ENCODE measurements around the gene SH3PXD2A.

Gene SH3PXD2A

DNA sequence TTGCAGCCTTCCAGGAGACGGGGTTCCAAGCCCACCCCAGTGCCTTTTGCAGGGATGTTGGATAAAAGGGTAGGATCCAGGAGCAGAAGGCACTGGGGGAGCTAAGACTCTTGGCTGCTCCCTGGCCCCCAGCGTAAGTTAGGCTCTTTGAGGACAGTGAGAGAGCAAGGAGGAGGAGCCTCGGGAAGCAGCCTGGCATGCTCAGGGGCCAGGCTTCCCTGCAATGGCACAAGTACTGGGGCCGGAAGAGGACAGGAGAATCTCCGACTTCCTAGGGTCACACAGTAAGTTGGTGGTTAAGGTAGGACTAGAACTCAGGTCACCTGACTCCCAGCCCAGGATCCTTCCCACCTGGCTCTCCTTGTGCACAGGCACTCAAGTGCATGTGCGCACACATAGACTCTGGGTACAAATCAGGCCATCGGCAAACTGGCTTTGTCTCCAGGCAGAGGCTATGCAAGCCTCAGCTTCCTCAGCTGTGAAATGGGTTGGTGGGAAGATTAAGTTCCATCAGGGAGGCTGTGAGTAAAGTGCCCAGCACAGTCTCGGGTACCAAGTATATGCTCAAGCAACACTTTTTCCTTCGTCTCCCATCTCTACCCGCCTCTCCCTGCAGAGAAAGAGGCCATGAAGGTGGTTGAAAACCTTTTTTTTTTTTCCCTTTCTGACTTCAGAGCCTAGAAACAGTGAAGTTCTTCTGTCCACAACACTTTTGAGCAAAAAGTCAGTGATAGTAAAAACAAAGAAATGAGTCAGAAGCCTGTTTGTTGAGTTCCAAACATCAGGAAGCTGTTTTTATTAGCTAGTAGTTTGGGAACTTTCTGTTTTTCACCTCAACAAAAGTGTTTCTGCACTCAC lies 282.8 kb downstream of the SH3PXD2A start:
- DNase-seq (ENCODE audit: low read depth in 3 of 3, low spot score in 1 of 3) = no peak

DNA sequence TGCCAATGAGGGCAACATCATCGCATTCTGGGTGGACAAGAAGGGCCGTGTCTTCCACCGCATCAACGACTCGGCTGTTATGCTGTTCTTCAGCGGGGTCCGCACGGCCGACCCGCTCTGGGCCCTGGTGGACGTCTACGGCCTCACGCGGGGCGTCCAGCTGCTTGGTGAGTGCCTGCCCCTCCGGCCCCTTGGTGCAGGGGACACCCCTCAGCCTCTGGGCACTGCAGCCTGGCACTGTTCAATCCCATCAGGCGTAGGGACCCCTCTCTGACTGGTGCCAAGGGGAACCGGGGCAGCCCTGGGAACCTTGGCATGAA lies 283.8 kb downstream of the SH3PXD2A start:
- DNase-seq (ENCODE audit: low read depth in 3 of 3, low spot score in 1 of 3) = no peak

DNA sequence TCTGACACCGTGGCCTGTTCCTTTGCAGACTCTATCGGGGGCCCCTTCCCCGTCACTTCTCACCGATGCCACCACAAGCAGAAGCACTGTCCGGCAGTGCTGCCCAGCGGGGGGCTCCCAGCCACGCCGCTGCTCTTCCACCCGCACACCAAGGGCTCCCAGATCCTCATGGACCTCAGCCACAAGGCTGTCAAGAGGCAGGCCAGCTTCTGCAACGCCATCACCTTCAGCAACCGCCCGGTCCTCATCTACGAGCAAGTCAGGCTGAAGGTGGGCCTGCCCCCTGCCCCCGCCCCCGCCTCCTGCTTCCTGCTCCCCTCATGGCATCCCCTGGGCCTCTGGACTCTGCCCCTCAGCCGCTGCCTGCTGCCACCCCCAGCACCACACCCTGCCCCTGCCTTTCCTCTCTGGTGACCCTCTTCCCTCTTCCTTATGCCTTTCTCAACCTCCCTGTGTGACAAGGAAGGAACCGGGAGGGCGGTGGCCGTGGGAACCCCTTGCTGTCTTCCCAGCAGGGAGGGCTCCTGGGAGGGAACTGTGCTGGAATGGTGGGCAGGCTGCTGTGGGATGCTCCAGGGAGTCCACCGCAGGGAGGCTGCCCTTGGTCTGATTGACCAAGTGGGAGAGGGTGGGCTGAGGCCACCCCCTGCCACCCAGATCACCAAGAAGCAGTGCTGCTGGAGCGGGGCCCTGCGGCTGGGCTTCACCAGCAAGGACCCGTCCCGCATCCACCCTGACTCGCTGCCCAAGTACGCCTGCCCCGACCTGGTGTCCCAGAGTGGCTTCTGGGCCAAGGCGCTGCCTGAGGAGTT lies 284.3 kb downstream of the SH3PXD2A start:
- no peak for DNase-seq (ENCODE audit: low read depth in 3 of 3, low spot score in 1 of 3)

DNA sequence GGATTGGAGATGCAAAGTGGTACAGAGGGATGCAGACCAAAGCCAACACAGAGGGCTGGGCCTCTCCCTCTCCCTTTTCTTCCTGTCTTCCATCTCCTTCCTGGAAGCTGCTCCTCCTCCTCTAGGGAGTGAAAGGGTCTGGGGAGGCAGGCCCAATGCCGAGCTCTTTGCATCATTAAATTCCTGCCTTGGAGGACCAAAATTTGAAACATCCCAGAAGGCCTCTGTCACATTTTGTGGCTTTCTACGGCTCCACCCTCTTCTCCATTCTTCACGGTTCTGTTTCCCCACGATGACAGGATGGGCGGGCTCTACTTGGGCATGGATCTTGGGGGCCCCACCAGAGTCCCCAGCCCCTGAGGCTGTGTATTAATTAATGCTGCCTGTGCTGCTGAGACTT lies 285.5 kb downstream of the SH3PXD2A start:
- no peak for DNase-seq (ENCODE audit: low read depth in 3 of 3, low spot score in 1 of 3)

DNA sequence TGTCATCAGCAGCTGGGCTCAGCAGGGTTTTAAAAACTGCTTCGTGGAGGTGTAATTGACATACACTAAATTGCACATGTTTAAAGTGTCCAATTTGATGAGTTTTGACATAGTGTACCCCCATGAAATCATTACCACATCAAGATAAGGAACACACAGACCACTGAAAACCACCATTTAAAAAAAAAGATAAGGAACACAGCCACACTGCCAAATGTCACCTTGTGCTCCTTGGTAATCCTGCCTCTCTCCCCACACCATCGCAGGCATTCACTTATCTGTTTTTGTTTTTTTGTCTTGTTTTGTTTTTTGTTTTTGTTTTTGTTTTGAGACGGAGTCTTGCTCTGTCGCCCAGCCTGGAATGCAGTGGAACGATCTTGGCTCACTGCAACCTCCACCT lies 286.9 kb downstream of the SH3PXD2A start:
- no peak for DNase-seq (ENCODE audit: low read depth in 3 of 3, low spot score in 1 of 3)

DNA sequence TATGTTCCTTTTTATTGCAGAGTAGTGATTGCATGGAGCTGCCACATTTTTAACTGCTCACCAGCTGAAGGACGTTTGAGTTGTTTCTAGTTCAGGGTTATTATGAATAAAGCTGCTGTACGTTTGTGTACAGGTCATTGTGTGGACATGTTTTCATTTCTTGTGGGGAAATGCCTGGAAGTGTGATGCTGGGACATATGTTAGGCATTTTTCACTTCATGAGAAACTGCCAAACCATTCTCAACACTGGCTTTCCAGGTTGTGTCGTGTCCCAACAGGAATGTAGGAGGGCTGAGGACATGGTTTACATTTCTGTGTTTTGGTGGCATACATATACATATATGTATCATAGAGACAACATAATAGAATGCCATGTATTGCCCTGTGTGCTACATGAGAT lies 288.8 kb downstream of the SH3PXD2A start:
- no peak for DNase-seq (ENCODE audit: low read depth in 3 of 3, low spot score in 1 of 3)

DNA sequence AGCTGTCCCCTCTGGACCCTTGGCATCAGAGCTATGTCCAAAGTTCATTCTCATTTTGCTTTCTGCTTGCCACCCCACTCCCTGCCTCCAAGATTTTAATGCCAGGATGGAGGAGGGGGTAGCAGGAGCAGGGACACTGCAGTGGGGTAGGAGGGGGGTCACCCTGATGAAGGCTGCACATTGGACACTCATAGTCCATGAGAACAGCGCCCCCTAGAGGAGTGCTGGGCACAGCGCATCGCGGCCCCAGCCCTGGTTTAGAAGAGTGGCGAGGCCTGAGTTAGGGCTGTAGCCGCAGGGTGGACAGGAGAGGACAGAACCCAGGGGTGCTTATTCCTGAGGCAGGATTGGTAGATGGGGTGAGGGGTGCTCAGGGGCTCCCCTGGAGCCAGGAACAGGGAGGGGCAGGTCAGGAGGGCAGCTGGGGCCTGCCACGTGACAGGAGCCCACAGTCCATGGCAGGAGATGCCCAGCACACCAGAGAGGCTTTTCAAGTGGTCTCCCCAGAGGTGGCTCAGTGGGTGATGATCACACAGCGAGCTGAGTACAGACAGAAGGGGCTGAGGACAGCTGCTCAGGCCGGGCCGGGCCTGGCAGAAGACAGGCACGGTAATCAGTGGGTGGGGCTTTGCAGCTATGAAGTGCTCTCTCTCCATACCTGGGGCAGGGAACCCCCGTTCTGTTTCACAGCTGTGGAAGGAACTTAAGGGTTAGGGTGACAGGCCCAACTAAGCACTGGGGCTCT lies 290.4 kb downstream of the SH3PXD2A start:
- peak in 1 of 3 donors; percentile 21 for DNase-seq (ENCODE audit: low read depth in 3 of 3, low spot score in 1 of 3)

DNA sequence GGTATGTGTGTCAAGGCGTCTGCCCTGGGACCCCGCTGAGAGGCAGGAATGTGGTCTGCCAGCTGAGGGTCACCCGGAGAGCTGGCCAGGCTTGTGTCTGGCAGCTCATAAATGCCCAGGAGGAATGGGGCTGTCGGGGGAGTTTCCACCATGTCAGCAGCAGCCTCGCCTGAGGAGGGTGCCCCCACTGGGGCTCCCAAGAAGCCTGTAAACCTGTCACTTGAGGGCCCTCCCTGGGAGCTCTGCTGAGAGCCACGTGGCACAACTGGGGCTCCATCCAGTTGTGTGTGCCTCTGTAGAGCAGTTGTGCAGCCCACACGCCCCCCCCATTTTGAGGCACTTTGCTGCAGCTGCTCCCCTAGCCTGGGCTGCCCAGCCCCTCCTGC lies 291.3 kb downstream of the SH3PXD2A start:
- no peak for DNase-seq (ENCODE audit: low read depth in 3 of 3, low spot score in 1 of 3)

DNA sequence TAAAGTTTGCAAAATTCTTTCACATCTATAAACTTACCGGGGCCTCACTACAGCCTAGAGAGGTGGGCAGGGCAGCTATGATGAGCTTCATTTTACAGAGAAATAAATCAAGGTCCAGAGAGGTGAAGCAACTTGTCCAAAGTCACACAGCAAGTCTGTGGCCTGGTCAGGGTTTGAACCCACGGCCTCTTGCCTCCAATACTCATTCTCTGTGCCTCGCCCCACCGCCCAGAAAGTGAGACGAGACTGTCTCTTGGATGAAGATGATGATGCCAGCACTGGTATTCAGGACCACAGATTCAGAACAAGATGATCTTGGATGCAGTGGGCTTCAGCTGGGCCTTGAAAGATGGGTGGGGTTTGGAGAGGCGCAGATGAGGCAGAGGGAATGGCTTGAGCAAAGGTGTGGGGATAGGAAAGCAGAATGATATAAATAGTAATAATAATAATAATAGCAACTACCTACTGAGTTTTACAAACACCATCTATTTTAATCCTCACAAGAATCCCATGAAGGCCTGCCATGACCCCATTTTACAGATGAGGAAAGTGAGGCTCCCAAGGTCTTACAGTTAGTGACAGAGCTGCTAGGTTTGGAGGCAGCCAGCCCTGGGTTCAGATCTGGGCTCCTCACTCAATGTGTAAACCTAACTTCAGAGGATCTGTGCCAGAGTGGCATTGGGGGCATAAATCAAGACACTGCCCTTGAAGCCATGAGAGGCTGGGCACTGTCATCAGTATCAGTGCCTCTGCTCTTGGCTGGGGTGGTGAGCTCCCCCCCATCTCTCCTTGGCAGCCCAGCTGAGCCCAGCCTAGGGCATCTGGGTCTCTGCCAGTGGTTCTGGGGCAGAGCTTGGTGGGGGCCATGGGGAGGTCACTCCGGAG lies 291.9 kb downstream of the SH3PXD2A start:
- no peak for DNase-seq (ENCODE audit: low read depth in 3 of 3, low spot score in 1 of 3)

DNA sequence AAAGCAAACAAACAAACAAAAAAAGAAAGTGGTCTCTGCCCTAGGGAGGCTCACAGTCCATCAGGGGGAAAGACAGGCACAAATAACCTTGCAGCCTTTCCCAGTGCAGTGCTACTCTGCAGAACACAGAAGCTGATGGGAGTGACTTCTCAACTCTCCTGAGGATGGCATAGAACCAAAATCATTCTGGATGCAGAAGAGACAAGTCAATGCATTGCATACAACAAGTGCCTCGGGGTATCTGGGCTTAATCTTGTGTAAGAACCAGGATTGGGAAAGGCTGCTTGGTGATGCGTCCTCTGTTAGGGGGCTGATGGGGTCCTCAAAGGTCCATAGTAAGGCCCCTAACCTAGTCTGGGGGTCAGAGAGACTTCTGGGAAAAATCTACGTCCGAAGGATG lies 293.0 kb downstream of the SH3PXD2A start:
- no peak for DNase-seq (ENCODE audit: low read depth in 3 of 3, low spot score in 1 of 3)

DNA sequence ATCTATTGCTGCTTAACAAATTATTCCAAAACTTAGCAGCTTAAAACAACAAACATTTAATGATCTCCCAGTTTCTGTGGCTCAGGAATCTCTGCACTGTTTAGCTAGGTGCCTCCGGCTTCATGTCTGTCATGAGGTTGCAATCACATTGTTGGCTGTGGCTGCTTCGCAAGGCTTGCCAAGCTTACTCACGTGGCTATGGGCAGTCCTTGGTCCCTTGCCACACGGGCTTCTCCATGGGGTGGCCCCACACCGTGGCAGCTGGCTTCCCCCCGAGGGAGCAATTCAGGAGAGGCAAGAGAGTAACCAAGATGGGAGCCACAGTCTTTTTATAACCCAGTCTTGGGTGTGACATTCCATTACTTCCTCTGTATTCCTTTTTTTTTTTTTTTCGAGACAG lies 294.5 kb downstream of the SH3PXD2A start:
- no peak for DNase-seq (ENCODE audit: low read depth in 3 of 3, low spot score in 1 of 3)

DNA sequence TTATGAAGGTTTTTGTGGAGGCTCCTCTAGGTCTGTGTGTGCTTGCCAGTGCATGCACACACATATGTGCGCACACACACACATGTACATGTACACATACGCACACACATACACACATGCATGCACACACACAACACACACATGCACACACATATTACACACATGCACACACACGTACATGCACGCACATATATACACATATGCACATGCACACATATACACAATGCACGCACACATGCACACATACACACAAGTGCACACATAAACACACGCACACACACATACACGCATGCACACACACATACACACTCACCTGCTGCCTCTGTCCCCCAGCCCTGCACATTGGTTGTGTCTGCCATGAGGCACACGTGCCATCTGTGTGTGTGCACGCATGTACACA lies 295.6 kb downstream of the SH3PXD2A start:
- DNase-seq (ENCODE audit: low read depth in 3 of 3, low spot score in 1 of 3) = no peak

DNA sequence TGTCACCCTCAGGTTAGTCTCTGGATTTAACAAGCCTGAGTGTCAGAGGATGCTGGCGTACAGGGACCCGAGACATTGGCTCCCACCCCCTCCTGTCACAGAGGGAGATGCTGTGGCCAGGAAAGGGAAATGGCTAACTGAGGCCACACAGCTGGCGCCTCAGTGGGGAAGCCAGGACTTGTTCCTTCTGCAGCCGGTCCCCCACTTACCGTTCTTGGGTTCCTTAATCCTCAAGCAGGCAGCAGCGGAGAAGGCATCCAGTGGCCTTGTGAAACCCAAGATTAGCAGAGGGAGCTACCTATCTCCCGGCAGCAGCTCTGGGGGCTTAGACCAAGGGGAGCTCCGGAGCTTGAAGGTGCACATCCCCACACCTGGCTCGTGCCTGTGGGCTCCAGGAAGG lies 296.5 kb downstream of the SH3PXD2A start:
- DNase-seq (ENCODE audit: low read depth in 3 of 3, low spot score in 1 of 3) = no peak

DNA sequence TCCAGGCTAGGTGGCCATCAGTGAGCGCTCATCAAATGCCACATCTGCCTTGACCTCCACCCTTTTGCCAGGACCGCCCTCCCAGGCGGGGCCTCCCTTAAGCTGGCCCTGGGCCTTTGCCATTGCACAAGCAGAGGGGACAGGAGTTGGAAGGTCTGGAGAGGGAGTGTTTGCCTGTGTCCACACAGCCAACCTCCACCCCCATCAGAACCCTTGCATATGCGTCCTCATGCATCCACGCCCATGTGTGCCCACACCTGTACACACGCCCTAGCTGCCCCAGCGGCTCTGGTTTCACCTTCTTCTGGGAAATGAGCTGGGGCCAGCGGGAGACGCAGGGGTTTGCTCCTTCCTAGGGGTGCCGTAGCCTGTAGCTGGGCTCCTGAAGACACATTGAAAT lies 297.9 kb downstream of the SH3PXD2A start:
- no peak for DNase-seq (ENCODE audit: low read depth in 3 of 3, low spot score in 1 of 3)

DNA sequence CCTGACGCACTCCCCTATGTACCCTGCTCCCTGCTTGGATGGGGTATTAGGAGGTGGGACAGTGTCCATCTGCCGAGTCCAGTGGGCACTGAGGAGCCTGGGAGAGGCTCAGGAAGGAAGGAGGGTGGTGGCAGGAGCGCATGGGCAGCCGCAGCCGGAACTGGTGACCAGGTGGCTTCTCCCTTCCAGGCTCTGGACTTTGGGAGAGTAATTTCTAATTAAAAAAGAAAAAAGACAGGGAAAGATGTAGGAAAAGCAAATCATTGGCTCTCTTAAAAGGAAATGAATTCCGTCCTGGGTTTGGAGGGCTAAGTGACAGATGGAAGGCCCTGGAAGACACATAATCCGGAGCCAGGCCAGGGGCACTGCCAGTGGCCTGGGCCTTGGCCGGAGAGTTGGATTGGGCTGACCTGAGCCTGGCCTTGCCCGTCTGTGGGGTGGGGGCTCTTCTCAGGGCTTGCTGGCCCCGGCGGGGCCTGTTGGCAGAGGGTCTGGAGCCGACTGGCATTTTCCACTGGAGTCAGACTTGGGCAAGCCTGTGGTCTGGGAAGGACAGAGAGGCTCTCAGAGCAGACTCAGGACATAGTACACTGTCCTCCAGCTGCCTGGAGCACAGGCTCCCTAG lies 298.9 kb downstream of the SH3PXD2A start:
- no peak for DNase-seq (ENCODE audit: low read depth in 3 of 3, low spot score in 1 of 3)

DNA sequence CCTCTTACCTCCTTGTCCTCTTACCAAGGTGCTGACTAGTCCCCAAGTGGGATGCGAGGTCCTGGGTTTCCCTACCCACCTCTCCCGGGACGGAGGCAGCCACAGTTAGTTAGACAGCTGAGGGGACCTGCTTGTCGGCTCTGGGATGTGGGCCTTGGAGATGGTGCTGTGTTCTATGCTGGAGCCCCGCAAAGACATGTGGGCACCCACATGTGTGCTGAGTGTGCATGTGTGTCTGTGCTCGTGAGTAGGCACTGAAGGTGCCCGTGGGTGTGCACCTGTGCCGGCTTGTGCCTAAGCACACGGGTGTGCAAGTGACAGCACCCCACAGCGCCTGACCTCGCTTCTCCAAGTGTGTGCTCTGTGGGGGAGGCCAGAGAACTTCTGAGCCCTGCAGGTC lies 299.7 kb downstream of the SH3PXD2A start:
- no peak for DNase-seq (ENCODE audit: low read depth in 3 of 3, low spot score in 1 of 3)

DNA sequence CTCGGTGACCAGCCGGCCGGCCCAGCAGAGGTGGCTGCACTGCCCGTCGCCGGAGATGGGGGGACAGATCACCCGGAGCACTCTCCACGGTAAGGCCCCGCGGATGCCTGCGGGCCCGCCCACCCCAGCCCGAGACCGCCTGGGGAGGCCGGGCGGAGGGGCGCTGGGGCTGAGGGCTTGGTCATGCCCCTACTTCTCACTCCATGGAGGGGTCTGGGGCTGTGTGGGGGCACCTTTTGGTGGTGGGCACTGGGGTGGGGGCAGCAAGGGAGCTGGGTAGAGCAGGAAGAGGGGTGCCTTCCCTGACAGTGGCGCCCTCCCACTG lies 300.1 kb downstream of the SH3PXD2A start:
- no peak for DNase-seq (ENCODE audit: low read depth in 3 of 3, low spot score in 1 of 3)

DNA sequence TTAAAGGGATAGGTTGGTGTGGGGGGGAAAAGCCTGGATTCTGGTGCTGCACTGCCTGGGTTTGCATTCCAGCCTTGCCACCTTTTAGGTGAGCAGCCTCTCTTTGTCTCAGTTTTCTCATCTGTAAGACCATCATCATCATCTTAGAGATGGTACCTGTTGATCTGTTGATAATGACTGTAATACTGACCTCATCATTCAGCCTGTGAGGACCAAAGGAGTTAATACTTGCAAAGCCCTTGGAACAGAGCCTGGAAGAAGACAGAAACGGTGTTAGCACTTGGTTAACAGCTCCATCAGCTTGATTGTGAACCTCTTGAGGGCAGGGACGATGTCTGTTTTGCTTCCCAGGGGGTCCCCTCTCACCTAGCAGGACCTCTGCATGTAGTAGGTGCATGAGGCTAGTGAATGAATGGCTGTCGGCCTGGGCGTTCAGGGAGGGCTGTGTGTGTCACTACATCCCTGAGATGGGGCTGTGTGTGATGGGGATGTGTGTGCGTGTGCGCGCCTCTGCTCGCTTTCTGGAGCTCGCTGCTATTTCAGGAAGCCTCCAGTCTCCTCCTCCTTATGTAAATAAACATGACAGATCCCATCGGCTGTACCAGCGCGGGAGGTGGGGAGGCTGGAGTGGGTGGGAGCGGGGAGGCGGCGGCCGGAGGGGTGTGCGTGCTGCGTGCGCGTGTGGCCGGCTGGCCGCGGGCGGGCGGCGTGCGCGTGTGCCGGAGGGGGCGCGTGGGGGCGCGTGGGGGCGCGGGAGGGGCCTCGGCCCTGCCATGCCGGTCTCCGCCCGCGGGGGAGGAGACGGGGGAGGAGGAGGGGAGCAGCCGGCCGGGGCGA lies 300.7 kb downstream of the SH3PXD2A start:
- no peak for DNase-seq (ENCODE audit: low read depth in 3 of 3, low spot score in 1 of 3)

DNA sequence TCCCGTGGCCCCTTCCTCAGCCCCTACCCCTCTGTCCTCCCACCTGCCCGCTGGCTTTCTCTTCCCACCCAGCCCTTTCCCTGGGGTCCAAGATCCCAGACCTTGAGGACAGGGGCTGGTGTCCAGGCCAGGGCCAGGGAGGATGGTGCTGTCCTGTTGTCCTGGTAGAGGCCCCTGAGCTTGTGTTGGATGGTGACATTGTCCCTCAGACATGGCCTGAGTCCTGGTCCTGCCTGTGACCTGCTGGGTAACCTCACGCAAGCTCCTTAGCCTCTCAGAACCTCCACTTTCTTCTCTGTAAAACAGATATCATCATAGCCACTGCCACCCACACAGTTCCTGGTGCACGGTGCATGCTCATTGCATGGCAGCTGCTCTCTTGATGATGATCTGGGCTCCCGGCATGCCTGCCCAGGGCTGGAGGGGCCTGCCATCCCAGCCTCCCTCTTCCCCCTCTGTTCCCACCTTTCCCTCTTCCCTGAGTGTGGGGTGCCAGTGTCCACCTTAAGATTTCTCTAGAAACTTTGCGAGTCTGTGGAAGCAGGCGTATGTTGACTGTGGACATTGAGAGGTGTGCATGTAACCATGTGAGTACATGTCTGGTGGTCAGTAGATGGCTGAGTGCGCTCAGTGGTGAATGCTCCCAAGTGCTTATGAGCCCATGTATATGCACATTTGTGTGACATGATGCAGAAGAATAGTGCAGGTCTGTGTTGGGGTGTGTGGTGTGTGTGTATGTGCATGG lies 301.5 kb downstream of the SH3PXD2A start:
- no peak for DNase-seq (ENCODE audit: low read depth in 3 of 3, low spot score in 1 of 3)
